ENCODE data around the gene DLD. TPM values are rescaled to one million over a fixed set of nuclear protein-coding genes. Genes with fewer than 3 reads are reported as not detected.

DLD gene
- total and polyA plus RNA-seq, 9 of the 15 experiments (the other 6 are each of a cell fraction or from before 2014, with no cell fraction given): 130 to 639 (median 247) TPM

DNA sequence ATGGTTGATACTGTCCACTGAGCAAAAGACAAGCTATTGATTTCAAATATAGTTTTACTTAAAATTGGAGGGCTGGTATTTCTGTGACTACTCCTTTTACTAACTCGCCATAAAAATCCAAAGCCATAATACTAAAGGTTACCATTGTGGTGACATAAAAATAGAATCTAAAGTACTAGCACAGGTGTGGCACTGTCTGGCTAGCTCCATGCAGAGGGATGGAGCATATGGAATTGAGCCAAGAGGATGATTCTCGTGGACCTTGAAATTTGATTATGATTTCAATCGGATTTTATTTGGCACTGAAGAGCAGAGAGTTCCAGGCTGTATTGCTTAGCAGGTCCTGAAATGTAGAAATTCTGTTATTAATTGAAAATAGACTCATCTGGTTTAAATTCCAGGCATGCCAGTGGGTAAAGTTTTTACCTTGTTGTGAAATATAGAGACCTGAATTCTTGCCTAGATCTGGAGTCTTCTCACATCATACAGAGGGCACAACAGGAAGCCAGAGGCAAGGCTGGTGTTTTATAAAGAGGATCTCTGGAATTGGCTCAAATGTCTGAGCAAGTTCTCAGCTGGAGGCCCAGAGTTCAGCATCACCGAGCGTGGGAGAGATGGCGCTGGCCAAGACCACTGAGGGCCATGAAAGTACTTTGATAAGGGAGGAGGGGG lies 29.9 kb upstream of the DLD start:
- Histone ChIP-seq H3K36me3 (ENCODE audit: control insufficient read depth, insufficient read depth, low read length) (no peaks in the 10 kb centered on the region), H3K9me1 (ENCODE audit: control insufficient read depth, insufficient read depth, low read length) (no peaks in the 10 kb centered on the region), H3K9me3 (replicated peaks; ENCODE audit: control insufficient read depth, insufficient read depth, low read depth, low read length) (no peaks in the 10 kb centered on the region), H3K4me2 (ENCODE audit: insufficient read depth, low read length) (no peak overlapping the region), H3K9ac (ENCODE audit: insufficient read depth in 1 of 2, low read depth in 2 of 2, low read length in 2 of 2) (no peak overlapping the region), H2AFZ (ENCODE audit: low read depth, low read length) (no peak overlapping the region), H3K27ac (ENCODE audit: extremely low read depth, low read depth, low read length) (no peak overlapping the region), H3K4me3 (no peak overlapping the region), H3K27me3 (ENCODE audit: control insufficient read depth in 2 of 2, insufficient read depth in 2 of 2, low read length in 2 of 2) (peaks cover 0 to 11% of the 10 kb centered on the region in 2 experiments; a peak in 4 of 5 replicates), H4K20me1 (replicated peaks; ENCODE audit: control insufficient read depth, insufficient read depth, low read length) (no peaks in the 10 kb centered on the region), H3K4me1 (replicated peaks in 1 of 2; ENCODE audit: control insufficient read depth in 2 of 2, insufficient read depth in 2 of 2, low read length in 2 of 2) (no peaks in the 10 kb centered on the region; a peak in 2 of 5 replicates), H3K79me2 (ENCODE audit: control insufficient read depth, insufficient read depth, low read length) (no peaks in the 10 kb centered on the region)
- WGBS (ENCODE audit: insufficient coverage, low coverage, missing lambda C conversion rate): 9% methylated on average over 6 of the region's 6 CpGs
- DNase-seq (ENCODE audit: extremely low read depth in 1 of 4, low spot score in 3 of 4): no peak
- TF ChIP-seq ARHGAP35 (IDR thresholded peaks at IDR 0.05; ENCODE audit: partially characterized antibody): no peak
- no peak for TF ChIP-seq RBBP5 (IDR thresholded peaks at IDR 0.05; ENCODE audit: borderline replicate concordance, insufficient read depth, low read length, poor library complexity, severe bottlenecking)
- TF ChIP-seq SRSF3 (IDR thresholded peaks at IDR 0.05; ENCODE audit: insufficient read depth, low read length): no peak
- TF ChIP-seq ZBTB17 (CRISPR knock-in tag; IDR thresholded peaks at IDR 0.05): peak; percentile 79
- in situ Hi-C loops (cut with MboI): no loop called here
- intact Hi-C loops (cut with micrococcal nuclease): no loop called here
- BruUV-seq (replicated peaks): no TSS peak
- ATAC-seq: no peak
- CTCF ChIA-PET (ENCODE audit: low intra/inter-chr PET ratio): no interaction called here
- FAIRE-seq: no peak
- POLR2A ChIA-PET: interaction anchor here (0.7 to 1.0 kb wide), 2 partner anchors 10 to 11 kb away, joined by 3 read pairs; no protein-coding TSS in a partner anchor
